ENCODE measurements around the gene COL23A1. TPM values are rescaled to one million over a fixed set of nuclear protein-coding genes. Genes with fewer than 3 reads are reported as not detected.

COL23A1 gene
- total RNA-seq (1 to 10 TPM; 1.5 to 4.4 TPM), polyA plus RNA-seq (1 to 10 TPM in 1 of 2 donors, under 1 TPM in 1; 0.76 to 1.1 TPM)
- long read RNA-seq, donor 1 = 0 reads
- long read RNA-seq, donor 2 = 0 reads
- long read RNA-seq, donor 3 = 0 reads
- long read RNA-seq, donor 4, partial matches to known transcripts = 8 of 8 reads
- long read RNA-seq, donor 4, other reads (novel, unspliced or antisense) = 0 of 8 reads
- long read RNA-seq, donor 5 = 0 reads

- Histone ChIP-seq H3K9ac (ENCODE audit: insufficient read depth in 1 of 2, low read length in 2 of 2) (peak within 1 kb of the TSS in 1 of 2 donors; percentile 46), H3K4me1 (ENCODE audit: control insufficient read depth in 5 of 5, insufficient read depth in 5 of 5, low read length in 5 of 5) (peaks cover 0 to 29% (median 7%) of the 10 kb centered on the region in 5 donors), H3K27ac (ENCODE audit: low read depth in 1 of 2, low read length in 1 of 2) (peak within 1 kb of the TSS in 1 of 2 donors; percentile 80), H3K27me3 (ENCODE audit: control insufficient read depth in 3 of 3, insufficient read depth in 3 of 3, low read length in 2 of 3) (peaks cover 0 to 16% (median 0%) of the 10 kb centered on the region in 3 donors), H3K36me3 (ENCODE audit: control insufficient read depth in 4 of 4, insufficient read depth in 4 of 4, low read length in 4 of 4) (peaks cover 2 to 4% (median 2%) of the 10 kb centered on the region in 4 donors), H3K9me3 (ENCODE audit: control insufficient read depth in 4 of 4, insufficient read depth in 3 of 4, low read length in 3 of 4) (peaks cover 0 to 6% (median 2%) of the 10 kb centered on the region in 4 donors), H3K4me3 (peak within 1 kb of the TSS; percentile 36)
- ATAC-seq (ENCODE audit: insufficient read depth, low FRiP score) (peak; percentile 76), DNase-seq (peak; percentile 84 to 90 (median 86))
- TF ChIP-seq CTCF (IDR thresholded peaks at IDR 0.05; ENCODE audit: control extremely low read depth, extremely low read depth) = peak; percentile 41
- 1% methylated on average over 75 to 78 of the region's 78 CpGs for WGBS, 2 donors
Observed at GRCh38 chr5:178590141-178590923, at the start of gene COL23A1. Gene COL23A1 (minus strand): TSS chr5:178590393.

- Histone ChIP-seq H3K9me3 (ENCODE audit: control insufficient read depth in 4 of 4, insufficient read depth in 3 of 4, low read length in 3 of 4) (peaks cover 0 to 4% (median 0%) of the 10 kb centered on the region in 4 donors), H3K27me3 (ENCODE audit: control insufficient read depth in 3 of 3, insufficient read depth in 3 of 3, low read length in 2 of 3) (no peaks in the 10 kb centered on the region), H3K4me1 (ENCODE audit: control insufficient read depth in 5 of 5, insufficient read depth in 5 of 5, low read length in 5 of 5) (no peaks in the 10 kb centered on the region), H3K4me3 (no peak overlapping the region), H3K36me3 (ENCODE audit: control insufficient read depth in 4 of 4, insufficient read depth in 4 of 4, low read length in 4 of 4) (no peaks in the 10 kb centered on the region), H3K9ac (ENCODE audit: insufficient read depth in 1 of 2, low read length in 2 of 2) (no peak overlapping the region), H3K27ac (ENCODE audit: low read depth in 1 of 2, low read length in 1 of 2) (no peak overlapping the region)
- no peak for DNase-seq
- TF ChIP-seq CTCF (IDR thresholded peaks at IDR 0.05; ENCODE audit: control extremely low read depth, extremely low read depth) = no peak
- ATAC-seq (ENCODE audit: insufficient read depth, low FRiP score) = no peak
- 58 to 65% methylated on average over 9 of the region's 9 CpGs for WGBS, 2 donors
Observed at GRCh38 chr5:178637356-178638074, 47.3 kb upstream of the COL23A1 start.

GRCh38 chr5:178632285-178632684, 42.1 kb upstream of the COL23A1 start:
- Histone ChIP-seq H3K9ac (ENCODE audit: insufficient read depth in 1 of 2, low read length in 2 of 2) (no peak overlapping the region), H3K4me1 (ENCODE audit: control insufficient read depth in 5 of 5, insufficient read depth in 5 of 5, low read length in 5 of 5) (no peaks in the 10 kb centered on the region), H3K27ac (ENCODE audit: low read depth in 1 of 2, low read length in 1 of 2) (no peak overlapping the region), H3K27me3 (ENCODE audit: control insufficient read depth in 3 of 3, insufficient read depth in 3 of 3, low read length in 2 of 3) (no peaks in the 10 kb centered on the region), H3K36me3 (ENCODE audit: control insufficient read depth in 4 of 4, insufficient read depth in 4 of 4, low read length in 4 of 4) (no peaks in the 10 kb centered on the region), H3K4me3 (no peak overlapping the region), H3K9me3 (ENCODE audit: control insufficient read depth in 4 of 4, insufficient read depth in 3 of 4, low read length in 3 of 4) (no peaks in the 10 kb centered on the region)
- DNase-seq = no peak
- ATAC-seq (ENCODE audit: insufficient read depth, low FRiP score) = no peak
- no peak for TF ChIP-seq CTCF (IDR thresholded peaks at IDR 0.05; ENCODE audit: control extremely low read depth, extremely low read depth)
- 36 to 57% methylated on average over 4 of the region's 4 CpGs for WGBS, 2 donors
